ENCODE measurements around the gene LRRC8C.

The LRRC8C gene

DNA sequence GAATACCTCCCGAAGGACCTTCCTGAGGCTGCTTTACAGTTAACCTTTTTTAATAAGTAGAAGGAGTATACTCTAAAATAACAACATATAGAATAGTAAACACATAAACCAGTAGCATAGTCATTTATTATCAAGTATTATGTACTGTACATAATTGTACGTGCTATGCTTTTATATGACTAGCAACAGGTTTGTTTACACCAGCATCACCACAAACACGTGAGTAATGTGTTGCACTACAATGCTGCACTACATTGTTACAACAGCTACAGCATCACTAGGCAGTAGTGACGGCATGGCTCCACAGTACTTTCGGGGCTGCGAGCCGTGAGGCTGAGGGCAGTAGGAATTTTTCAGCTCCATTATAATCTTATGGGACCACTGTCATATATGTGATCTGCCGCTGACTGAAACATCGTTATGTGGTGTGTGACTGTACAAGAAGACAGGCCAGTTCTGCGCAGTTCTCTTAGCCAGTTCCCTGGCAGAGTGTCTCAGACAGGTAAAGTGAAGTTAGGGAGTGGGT, 105.1 kb downstream of the LRRC8C start:
- Histone ChIP-seq H3K36me3 (ENCODE audit: insufficient read depth, low read length) (no peaks in the 10 kb centered on the region), H3K9ac (ENCODE audit: low read depth, low read length) (no peak overlapping the region), H4K20me1 (ENCODE audit: insufficient read depth, low read length) (no peaks in the 10 kb centered on the region), H3K4me3 (ENCODE audit: low read depth in 1 of 2, low read length in 2 of 2) (no peak overlapping the region), H3K79me2 (ENCODE audit: insufficient read depth, low read length) (no peaks in the 10 kb centered on the region), H3K27me3 (ENCODE audit: insufficient read depth, low read length, poor library complexity) (no peaks in the 10 kb centered on the region), H3K4me1 (ENCODE audit: insufficient read depth, low read length) (peaks cover 12% of the 10 kb centered on the region; the same call in 1 of the 2 replicates), H3K4me2 (ENCODE audit: insufficient read depth, low read length) (no peak overlapping the region), H2AFZ (ENCODE audit: low read depth, low read length) (no peak overlapping the region), H3K9me3 (ENCODE audit: insufficient read depth, low read length, severe bottlenecking) (no peaks in the 10 kb centered on the region), H3K27ac (ENCODE audit: low read length) (no peak overlapping the region)
- no peak for TF ChIP-seq EZH2 (IDR thresholded peaks at IDR 0.05; ENCODE audit: borderline replicate concordance, low read depth, low read length, severe bottlenecking)
- TF ChIP-seq, protein P1, sequence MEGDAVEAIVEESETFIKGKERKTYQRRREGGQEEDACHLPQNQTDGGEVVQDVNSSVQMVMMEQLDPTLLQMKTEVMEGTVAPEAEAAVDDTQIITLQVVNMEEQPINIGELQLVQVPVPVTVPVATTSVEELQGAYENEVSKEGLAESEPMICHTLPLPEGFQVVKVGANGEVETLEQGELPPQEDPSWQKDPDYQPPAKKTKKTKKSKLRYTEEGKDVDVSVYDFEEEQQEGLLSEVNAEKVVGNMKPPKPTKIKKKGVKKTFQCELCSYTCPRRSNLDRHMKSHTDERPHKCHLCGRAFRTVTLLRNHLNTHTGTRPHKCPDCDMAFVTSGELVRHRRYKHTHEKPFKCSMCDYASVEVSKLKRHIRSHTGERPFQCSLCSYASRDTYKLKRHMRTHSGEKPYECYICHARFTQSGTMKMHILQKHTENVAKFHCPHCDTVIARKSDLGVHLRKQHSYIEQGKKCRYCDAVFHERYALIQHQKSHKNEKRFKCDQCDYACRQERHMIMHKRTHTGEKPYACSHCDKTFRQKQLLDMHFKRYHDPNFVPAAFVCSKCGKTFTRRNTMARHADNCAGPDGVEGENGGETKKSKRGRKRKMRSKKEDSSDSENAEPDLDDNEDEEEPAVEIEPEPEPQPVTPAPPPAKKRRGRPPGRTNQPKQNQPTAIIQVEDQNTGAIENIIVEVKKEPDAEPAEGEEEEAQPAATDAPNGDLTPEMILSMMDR (IDR thresholded peaks at IDR 0.05; ENCODE audit: borderline replicate concordance, extremely low read depth, low read length, poor library complexity, severe bottlenecking): no peak
- ATAC-seq (ENCODE audit: insufficient read depth, low read depth) (no peak), DNase-seq (no peak)

DNA sequence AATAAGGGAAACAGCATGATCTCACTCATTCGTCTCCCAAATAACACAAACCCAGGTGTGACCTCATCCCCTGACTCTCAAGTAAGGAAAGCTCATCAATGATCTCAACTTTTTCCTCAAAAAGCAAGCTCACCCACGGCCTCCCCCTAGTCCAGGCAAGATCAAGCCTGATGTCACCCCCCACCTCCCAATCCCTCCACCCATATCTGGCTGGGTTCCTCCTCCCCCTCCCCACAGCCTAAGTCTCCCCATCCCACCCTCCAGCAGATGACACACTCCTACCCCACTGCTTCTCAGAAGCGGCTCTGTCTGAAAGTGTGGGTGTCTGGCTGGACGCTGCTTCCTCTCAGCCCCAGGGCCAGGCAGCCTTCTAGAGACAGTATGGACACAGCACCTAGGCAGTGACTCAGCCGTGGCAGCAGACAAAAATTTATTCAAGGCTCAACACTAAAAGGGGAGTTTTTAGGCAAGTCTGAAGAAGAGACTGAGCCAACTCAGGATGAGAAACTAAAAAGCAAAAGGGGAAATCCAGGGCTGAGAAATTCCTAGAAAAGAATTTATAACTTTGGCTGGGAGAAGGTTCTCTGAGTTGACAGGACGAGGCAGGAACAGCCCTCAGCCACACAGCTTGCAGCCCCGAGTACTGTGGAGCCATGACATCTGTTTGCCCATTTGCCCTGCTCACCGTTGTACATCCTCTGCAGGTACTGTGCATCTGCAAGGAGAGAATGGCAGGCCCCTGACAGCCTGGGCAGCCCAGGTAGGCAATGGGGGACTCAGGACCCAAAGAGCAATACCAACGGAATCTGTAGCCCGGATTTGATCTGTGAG, 106.3 kb downstream of the LRRC8C start:
- TF ChIP-seq, protein P1 (IDR thresholded peaks at IDR 0.05; ENCODE audit: borderline replicate concordance, extremely low read depth, low read length, poor library complexity, severe bottlenecking): no peak
- no peak for TF ChIP-seq EZH2 (IDR thresholded peaks at IDR 0.05; ENCODE audit: borderline replicate concordance, low read depth, low read length, severe bottlenecking)
- 0 out of 2 replicates have a peak overlapping the region, but pooled peaks have one; percentile 49 for H2AFZ ChIP-seq (ENCODE audit: low read depth, low read length)
- H3K36me3 ChIP-seq (ENCODE audit: insufficient read depth, low read length): no peaks in the 10 kb centered on the region
- H3K4me1 ChIP-seq (ENCODE audit: insufficient read depth, low read length): peaks cover 12% of the 10 kb centered on the region; the same call in 1 of the 2 replicates
- DNase-seq (no peak), ATAC-seq (ENCODE audit: insufficient read depth, low read depth) (0 out of 3 replicates have a peak, but pooled peaks have one; percentile 33)
- H4K20me1 ChIP-seq (ENCODE audit: insufficient read depth, low read length): no peaks in the 10 kb centered on the region
- H3K79me2 ChIP-seq (ENCODE audit: insufficient read depth, low read length): no peaks in the 10 kb centered on the region
- no peak overlapping the region for H3K9ac ChIP-seq (ENCODE audit: low read depth, low read length)
- no peaks in the 10 kb centered on the region for H3K9me3 ChIP-seq (ENCODE audit: insufficient read depth, low read length, severe bottlenecking)
- no peaks in the 10 kb centered on the region for H3K27me3 ChIP-seq (ENCODE audit: insufficient read depth, low read length, poor library complexity)
- H3K4me3 ChIP-seq (ENCODE audit: low read depth in 1 of 2, low read length in 2 of 2): no peak overlapping the region
- no peak overlapping the region for H3K27ac ChIP-seq (ENCODE audit: low read length)
- no peak overlapping the region for H3K4me2 ChIP-seq (ENCODE audit: insufficient read depth, low read length)

DNA sequence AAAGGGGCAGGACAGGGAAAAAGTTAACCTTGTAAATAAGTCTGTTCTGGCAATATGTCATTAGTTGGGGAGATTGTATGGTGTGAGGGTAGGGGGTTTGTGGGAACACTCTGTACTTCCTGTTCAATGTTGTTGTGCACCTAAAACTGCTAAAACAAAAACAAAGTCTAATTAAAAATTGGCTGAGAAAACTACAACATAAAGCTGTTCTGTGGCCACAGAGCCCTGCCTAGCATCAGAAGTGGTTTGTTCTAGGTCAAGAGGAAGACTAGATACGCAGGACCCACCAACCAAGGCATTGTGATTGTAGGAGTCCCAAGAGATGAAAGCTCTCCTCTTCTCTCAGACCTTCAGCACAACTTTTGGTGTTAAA, 106.9 kb downstream of the LRRC8C start:
- H3K4me2 ChIP-seq (ENCODE audit: insufficient read depth, low read length): no peak overlapping the region

More for the DNA sequence above, 106.9 kb downstream of the LRRC8C start:
- no peaks in the 10 kb centered on the region for H3K9me3 ChIP-seq (ENCODE audit: insufficient read depth, low read length, severe bottlenecking)
- TF ChIP-seq, protein P1 (IDR thresholded peaks at IDR 0.05; ENCODE audit: borderline replicate concordance, extremely low read depth, low read length, poor library complexity, severe bottlenecking): no peak
- no peak for TF ChIP-seq EZH2 (IDR thresholded peaks at IDR 0.05; ENCODE audit: borderline replicate concordance, low read depth, low read length, severe bottlenecking)
- no peak overlapping the region for H3K4me3 ChIP-seq (ENCODE audit: low read depth in 1 of 2, low read length in 2 of 2)
- no peak overlapping the region for H3K9ac ChIP-seq (ENCODE audit: low read depth, low read length)
- DNase-seq (no peak), ATAC-seq (ENCODE audit: insufficient read depth, low read depth) (0 out of 3 replicates have a peak, but pooled peaks have one; percentile 29)
- peak overlapping the region; percentile 49; the same call in 1 of the 2 replicates for H2AFZ ChIP-seq (ENCODE audit: low read depth, low read length)
- no peaks in the 10 kb centered on the region for H4K20me1 ChIP-seq (ENCODE audit: insufficient read depth, low read length)
- peak overlapping the region; percentile 32; the same call in 1 of the 2 replicates for H3K27ac ChIP-seq (ENCODE audit: low read length)
- H3K27me3 ChIP-seq (ENCODE audit: insufficient read depth, low read length, poor library complexity): no peaks in the 10 kb centered on the region
- H3K36me3 ChIP-seq (ENCODE audit: insufficient read depth, low read length): no peaks in the 10 kb centered on the region
- H3K4me1 ChIP-seq (ENCODE audit: insufficient read depth, low read length): peaks cover 12% of the 10 kb centered on the region; the same call in 1 of the 2 replicates
- no peaks in the 10 kb centered on the region for H3K79me2 ChIP-seq (ENCODE audit: insufficient read depth, low read length)
